KMS-11 (cell line): ENCODE measurements around the gene DHX9.
"Not testable (repeated sequence)": the region's sequence is repeated elsewhere in the genome, so short reads cannot be mapped to it uniquely, and the experiment has no call there.

Source experiments
- H2AFZ ChIP-seq: fragments of 200-600 bp; sonication (generic); 2 replicates; pipeline ENCODE4 v1.6.1; 2016; ENCODE audit warnings: antibody characterized with exemption, mixed run types, low read depth
- H3K27ac ChIP-seq: fragments of 200-600 bp; sonication (generic); 2 replicates; pipeline ENCODE4 v1.6.1; 2016; ENCODE audit warnings: mild to moderate bottlenecking, mixed run types
- H3K27me3 ChIP-seq: fragments of 200-600 bp; sonication (generic); 2 replicates; pipeline ENCODE4 v1.6.1; 2017; ENCODE audit warnings: mild to moderate bottlenecking, low read depth, mixed run types, moderate library complexity; ENCODE audit not compliant: insufficient read depth
- H3K36me3 ChIP-seq: fragments of 200-600 bp; sonication (generic); 2 replicates; pipeline ENCODE4 v1.6.1; 2017; ENCODE audit warnings: mild to moderate bottlenecking, mixed run types; ENCODE audit not compliant: insufficient read depth
- H3K4me1 ChIP-seq: fragments of 200-600 bp; sonication (generic); 2 replicates; pipeline ENCODE4 v1.6.1; 2016; ENCODE audit warnings: mild to moderate bottlenecking, low read depth, mixed run types; ENCODE audit not compliant: poor library complexity, severe bottlenecking
- H3K4me2 ChIP-seq: fragments of 200-600 bp; sonication (generic); 2 replicates; pipeline ENCODE4 v1.7.0; 2016; ENCODE audit warnings: mild to moderate bottlenecking, mixed run types
- H3K4me3 ChIP-seq: fragments of 200-600 bp; sonication (generic); IDR thresholded peaks from 2 replicates; pipeline ENCODE4 v1.6.1; 2017; ENCODE audit warnings: low read depth, low read length, mixed read lengths; ENCODE audit not compliant: insufficient read depth
- H3K79me2 ChIP-seq: fragments of 200-600 bp; sonication (generic); 2 replicates; pipeline ENCODE4 v1.6.1; 2016; ENCODE audit warnings: low read depth, mixed run types; ENCODE audit not compliant: insufficient read depth
- H3K9ac ChIP-seq: fragments of 200-600 bp; sonication (generic); 2 replicates; pipeline ENCODE4 v1.6.1; 2016; ENCODE audit warnings: mild to moderate bottlenecking, mixed run types
- H4K20me1 ChIP-seq: fragments of 200-600 bp; sonication (generic); 2 replicates; pipeline ENCODE4 v1.6.1; 2016; ENCODE audit warnings: mild to moderate bottlenecking, mixed run types; ENCODE audit not compliant: insufficient read depth
- TF ChIP-seq, protein P1 (sequence below): fragments of 200-600 bp; sonication (generic); conservative IDR thresholded peaks from 2 replicates; pipeline ENCODE4 v1.6.1; 2017; ENCODE audit warnings: low read depth, mild to moderate bottlenecking, antibody characterized with exemption, low read length, moderate library complexity, mixed read lengths

DHX9 gene

DNA sequence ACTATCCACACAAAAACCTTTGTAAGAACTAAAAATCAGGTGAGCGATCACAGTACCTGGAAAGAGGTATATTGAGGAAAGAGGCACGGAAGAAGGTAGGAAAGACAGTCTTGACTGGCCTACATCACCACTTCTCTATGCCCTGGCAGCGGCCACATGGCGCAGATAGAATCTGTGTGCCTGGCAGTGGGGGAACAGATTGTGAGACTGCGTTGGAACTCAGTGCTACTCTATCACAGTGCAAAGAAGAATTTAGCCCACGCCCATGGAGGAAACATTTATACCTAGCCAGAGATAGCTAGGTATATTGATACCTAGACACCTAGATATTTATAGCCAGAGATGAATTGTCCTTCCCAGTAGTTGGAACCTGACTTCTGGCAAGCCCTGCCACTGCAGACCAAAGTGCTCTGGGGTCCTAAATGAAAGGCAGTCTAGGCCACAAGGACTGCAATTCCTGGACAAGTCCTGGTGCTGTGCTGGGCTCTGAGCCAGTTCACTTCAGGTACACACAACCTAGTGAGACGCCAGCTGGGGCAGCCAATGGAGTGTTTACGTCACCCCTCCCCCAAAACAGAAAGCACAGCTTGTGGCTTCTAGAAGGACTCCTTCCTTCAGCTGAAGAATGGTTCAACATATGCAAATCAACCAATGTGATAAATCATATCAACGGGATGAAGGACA is 51.9 kb downstream of the DHX9 start:
- Histone ChIP-seq H2AFZ (no peak overlapping the region), H3K36me3 (peaks cover 23% of the 10 kb centered on the region), H3K4me3 (no peak overlapping the region), H3K27me3 (no peaks in the 10 kb centered on the region), H3K4me1 (peaks cover 39% of the 10 kb centered on the region), H3K9ac (no peak overlapping the region), H4K20me1 (no peaks in the 10 kb centered on the region), H3K79me2 (no peaks in the 10 kb centered on the region), H3K27ac (no peak overlapping the region), H3K4me2 (0 out of 2 replicates have a peak overlapping the region, but pooled peaks have one; percentile 14)
- TF ChIP-seq, protein P1, sequence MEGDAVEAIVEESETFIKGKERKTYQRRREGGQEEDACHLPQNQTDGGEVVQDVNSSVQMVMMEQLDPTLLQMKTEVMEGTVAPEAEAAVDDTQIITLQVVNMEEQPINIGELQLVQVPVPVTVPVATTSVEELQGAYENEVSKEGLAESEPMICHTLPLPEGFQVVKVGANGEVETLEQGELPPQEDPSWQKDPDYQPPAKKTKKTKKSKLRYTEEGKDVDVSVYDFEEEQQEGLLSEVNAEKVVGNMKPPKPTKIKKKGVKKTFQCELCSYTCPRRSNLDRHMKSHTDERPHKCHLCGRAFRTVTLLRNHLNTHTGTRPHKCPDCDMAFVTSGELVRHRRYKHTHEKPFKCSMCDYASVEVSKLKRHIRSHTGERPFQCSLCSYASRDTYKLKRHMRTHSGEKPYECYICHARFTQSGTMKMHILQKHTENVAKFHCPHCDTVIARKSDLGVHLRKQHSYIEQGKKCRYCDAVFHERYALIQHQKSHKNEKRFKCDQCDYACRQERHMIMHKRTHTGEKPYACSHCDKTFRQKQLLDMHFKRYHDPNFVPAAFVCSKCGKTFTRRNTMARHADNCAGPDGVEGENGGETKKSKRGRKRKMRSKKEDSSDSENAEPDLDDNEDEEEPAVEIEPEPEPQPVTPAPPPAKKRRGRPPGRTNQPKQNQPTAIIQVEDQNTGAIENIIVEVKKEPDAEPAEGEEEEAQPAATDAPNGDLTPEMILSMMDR, result no peak

DNA sequence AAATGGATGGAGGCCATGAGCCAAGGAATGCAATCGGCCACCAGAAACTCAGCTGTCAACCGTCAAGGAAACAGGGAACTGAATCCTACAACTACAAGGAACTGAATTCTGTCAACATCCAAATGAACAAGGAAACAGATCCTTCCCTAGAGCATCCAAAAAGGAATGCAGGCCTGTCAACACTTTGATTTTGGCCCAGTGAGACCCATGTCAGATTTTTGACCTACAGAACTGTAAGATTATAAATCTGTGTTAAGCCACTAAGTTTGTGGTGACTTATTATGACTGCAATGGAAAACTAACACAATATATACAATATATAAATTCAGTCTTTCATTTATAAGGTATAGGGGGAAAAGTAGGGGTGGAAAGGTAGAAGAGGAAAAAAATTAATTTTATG is 58.5 kb downstream of the DHX9 start:
- TF ChIP-seq, protein P1, result no peak
- no peak overlapping the region for H3K4me2 ChIP-seq
- no peak overlapping the region for H3K4me3 ChIP-seq
- H3K27ac ChIP-seq, result no peak overlapping the region
- H3K27me3 ChIP-seq, result no peaks in the 10 kb centered on the region
- peaks cover 8% of the 10 kb centered on the region for H3K4me1 ChIP-seq
- no peaks in the 10 kb centered on the region for H3K36me3 ChIP-seq
- no peak overlapping the region for H3K9ac ChIP-seq
- no peaks in the 10 kb centered on the region for H3K79me2 ChIP-seq
- no peaks in the 10 kb centered on the region for H4K20me1 ChIP-seq
- H2AFZ ChIP-seq, result no peak overlapping the region

DNA sequence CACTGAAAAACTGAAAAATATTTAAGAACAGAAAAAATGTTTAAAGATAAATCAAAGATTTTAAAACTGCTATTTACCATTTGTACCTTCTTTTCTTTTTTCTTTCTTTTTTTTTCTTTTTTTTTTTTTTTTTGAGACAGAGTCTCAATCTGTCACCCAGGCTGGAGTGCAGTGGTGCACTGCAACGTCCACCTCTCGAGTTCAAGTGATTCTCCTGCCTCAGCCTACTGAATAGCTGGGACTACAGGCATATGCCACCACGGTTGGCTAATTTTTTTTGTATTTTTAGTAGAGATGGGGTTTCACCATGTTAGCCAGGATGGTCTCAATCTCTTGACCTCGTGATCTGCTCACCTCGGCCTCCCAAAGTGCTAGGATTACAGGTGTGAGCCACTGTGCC is 62.8 kb downstream of the DHX9 start:
- H4K20me1 ChIP-seq, H3K4me2 ChIP-seq, H3K4me1 ChIP-seq, H3K9ac ChIP-seq, H3K27me3 ChIP-seq, H3K4me3 ChIP-seq, H3K27ac ChIP-seq, H3K36me3 ChIP-seq, H2AFZ ChIP-seq, H3K79me2 ChIP-seq: not testable (repeated sequence)

DNA sequence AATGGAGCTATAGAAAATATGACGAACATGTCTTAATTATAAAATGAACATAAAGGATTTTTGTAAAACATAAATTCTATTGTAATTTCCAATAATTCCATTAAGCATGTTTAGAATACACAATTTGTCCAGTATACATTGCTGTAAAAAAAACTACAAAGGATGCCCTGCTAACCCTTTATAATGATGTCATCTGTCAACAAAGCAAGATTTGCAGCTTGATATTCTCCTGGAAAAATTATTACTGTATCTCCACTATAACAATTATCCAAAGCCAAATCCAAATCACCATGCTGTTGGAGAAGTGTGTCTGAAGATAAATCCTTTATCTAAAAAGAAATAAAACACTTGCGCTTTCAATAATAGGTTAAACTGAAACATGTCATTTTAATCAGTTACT is 66.2 kb downstream of the DHX9 start:
- no peaks in the 10 kb centered on the region for H3K79me2 ChIP-seq
- no peak overlapping the region for H3K4me2 ChIP-seq
- no peaks in the 10 kb centered on the region for H3K27me3 ChIP-seq
- H2AFZ ChIP-seq, result no peak overlapping the region
- H3K4me1 ChIP-seq, result no peaks in the 10 kb centered on the region
- no peak overlapping the region for H3K4me3 ChIP-seq
- H4K20me1 ChIP-seq, result no peaks in the 10 kb centered on the region
- H3K36me3 ChIP-seq, result no peaks in the 10 kb centered on the region
- TF ChIP-seq, protein P1, result no peak
- H3K9ac ChIP-seq, result no peak overlapping the region
- no peak overlapping the region for H3K27ac ChIP-seq

DNA sequence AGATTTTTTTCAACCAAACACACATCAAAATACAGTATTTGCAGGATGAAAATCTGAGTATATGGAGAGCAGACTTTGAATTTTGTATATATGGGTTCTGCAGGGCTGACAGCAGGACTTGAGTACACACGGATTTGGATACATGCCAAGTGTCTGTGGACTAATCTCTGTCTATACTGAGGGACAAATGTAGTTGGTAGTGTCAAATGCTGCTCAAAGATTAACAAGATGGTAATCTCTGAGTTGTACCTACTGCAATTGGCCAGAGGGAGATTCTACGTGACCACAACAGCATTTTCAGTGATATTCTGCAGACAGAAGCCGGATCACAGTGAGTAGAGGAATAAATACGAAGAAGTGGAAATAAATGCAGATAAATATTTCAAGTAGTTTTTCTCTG is 70.4 kb downstream of the DHX9 start:
- no peaks in the 10 kb centered on the region for H4K20me1 ChIP-seq
- TF ChIP-seq, protein P1, result no peak
- no peak overlapping the region for H3K4me2 ChIP-seq
- no peak overlapping the region for H2AFZ ChIP-seq
- no peaks in the 10 kb centered on the region for H3K27me3 ChIP-seq
- no peaks in the 10 kb centered on the region for H3K4me1 ChIP-seq
- H3K4me3 ChIP-seq, result no peak overlapping the region
- no peak overlapping the region for H3K27ac ChIP-seq
- H3K36me3 ChIP-seq, result no peaks in the 10 kb centered on the region
- H3K9ac ChIP-seq, result no peak overlapping the region
- no peaks in the 10 kb centered on the region for H3K79me2 ChIP-seq
